ENCODE results near the gene MPPED1.

The MPPED1 gene

DNA sequence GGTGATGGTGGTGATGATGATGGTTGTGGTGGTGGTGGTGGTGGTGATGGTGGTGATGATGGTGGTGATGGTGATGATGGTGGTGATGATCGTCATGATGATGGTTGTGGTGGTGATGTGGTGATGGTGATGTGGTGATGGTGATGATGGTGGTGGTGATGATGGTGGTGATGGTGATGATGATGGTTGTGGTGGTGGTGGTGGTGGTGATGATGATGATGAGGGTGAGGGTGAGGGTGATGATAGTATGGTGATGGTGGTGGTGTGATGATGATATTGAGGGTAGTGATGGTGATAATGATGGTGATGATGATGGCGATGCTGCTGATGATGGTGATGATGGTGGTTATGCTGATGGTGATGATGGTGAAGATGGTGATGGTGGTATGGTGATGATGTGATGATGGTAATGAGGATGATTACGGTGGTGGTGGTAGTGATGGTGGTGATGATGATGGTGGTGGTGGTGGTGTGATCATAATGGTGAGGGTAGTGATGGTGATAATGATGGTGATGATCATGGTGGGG is 63.8 kb downstream of the MPPED1 start:
- no peak overlapping the region for H3K27ac ChIP-seq
- TF ChIP-seq POLR2AphosphoS5 (IDR thresholded peaks at IDR 0.05; ENCODE audit: borderline replicate concordance, low read depth, low read length) = no peak
- no peak for TF ChIP-seq FOXP2 (optimal IDR thresholded peaks at IDR 0.05; ENCODE audit: control extremely low read depth, extremely low read length, insufficient read depth)
- TF ChIP-seq EZH2 (IDR thresholded peaks at IDR 0.05) = no peak
- no peak overlapping the region for H3K9ac ChIP-seq (ENCODE audit: insufficient read length)
- H3K4me3 ChIP-seq = no peak overlapping the region
- no peaks in the 10 kb centered on the region for H3K9me3 ChIP-seq (ENCODE audit: low read depth, low read length)
- H3K36me3 ChIP-seq (ENCODE audit: insufficient read depth, low read length) = no peaks in the 10 kb centered on the region
- no peak for DNase-seq (ENCODE audit: low read depth, low spot score)

- Histone ChIP-seq H3K4me3 (no peak overlapping the region), H3K27ac (no peak overlapping the region), H3K9ac (ENCODE audit: insufficient read length) (no peak overlapping the region), H3K9me3 (ENCODE audit: low read depth, low read length) (no peaks in the 10 kb centered on the region), H3K36me3 (ENCODE audit: insufficient read depth, low read length) (no peaks in the 10 kb centered on the region)
- TF ChIP-seq FOXP2 (optimal IDR thresholded peaks at IDR 0.05; ENCODE audit: control extremely low read depth, extremely low read length, insufficient read depth) (no peak), EZH2 (IDR thresholded peaks at IDR 0.05) (no peak), POLR2AphosphoS5 (IDR thresholded peaks at IDR 0.05; ENCODE audit: borderline replicate concordance, low read depth, low read length) (no peak)
- DNase-seq (ENCODE audit: low read depth, low spot score) = no peak
These were observed 64.5 kb downstream of the MPPED1 start for GRCh38 chr22:43476341-43476740.

DNA sequence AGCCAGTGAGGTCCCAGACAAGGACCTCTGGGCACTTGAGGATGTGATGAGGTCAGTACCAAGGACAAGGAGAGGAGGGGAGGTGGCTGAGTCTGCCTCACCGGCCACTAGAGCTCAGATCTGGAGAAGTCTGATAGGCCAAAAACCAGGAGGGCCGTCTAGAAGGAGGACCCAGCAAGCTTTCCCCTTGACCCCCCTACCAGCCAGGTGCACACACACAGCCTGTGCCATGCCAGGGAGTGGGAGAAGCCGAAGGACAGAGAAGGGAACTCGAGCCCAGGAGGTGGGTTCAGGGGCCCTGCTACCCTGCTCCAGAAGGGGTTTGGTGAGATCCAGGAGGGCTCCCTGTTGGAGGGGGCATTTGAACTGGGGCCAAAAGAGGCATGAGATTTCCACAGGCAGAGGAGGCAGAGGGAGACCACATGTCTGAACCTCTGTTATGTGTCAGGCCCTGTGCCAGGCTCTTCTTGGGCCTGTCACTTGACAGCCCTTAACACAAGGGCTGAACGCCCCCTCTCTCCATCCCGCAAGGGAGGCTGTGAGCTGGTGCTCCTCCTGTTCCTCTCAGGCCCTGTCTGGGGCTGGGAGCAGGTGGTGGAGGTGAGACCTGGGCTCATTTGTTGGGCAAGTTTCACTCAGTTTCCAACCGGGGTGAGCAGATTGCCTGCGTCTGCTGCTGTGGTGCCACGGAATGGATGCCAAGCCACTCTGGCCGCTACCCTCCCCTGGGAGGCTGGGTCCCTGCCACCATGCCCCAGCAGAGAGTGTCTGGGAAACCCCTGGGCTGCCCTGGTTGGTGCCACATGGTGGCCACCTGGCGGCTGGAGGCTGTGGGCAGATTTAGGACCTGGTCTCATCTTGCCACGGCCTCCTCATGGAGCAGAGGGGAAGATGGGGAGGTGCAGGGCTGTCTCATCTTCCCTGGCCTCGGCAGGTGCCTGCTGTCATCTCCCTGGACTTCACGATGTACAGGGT is 65.2 kb downstream of the MPPED1 start:
- DNase-seq (ENCODE audit: low read depth, low spot score) = no peak

DNA sequence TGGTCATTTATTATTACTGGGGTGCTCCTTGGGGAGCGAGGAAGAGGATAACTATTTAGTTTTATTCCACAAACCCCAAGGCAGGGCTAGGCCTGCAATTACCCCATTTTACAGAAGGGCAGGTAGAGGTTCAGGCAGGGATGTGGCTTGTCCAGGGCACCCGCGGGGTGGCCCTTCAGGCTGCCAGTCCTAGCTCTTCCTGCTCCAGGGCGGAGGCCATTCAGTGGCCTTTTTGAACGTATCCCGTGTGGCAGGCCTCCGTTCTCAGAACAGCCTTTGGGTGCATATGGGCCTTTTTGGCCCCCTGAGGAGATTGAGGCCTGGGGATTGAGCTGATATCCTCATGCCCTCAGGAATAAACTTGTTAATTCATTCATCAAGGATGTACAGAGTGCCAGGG is 66.2 kb downstream of the MPPED1 start:
- TF ChIP-seq EZH2 (IDR thresholded peaks at IDR 0.05) = no peak
- no peak for TF ChIP-seq FOXP2 (optimal IDR thresholded peaks at IDR 0.05; ENCODE audit: control extremely low read depth, extremely low read length, insufficient read depth)
- no peak for TF ChIP-seq POLR2AphosphoS5 (IDR thresholded peaks at IDR 0.05; ENCODE audit: borderline replicate concordance, low read depth, low read length)
- Histone ChIP-seq H3K9me3 (ENCODE audit: low read depth, low read length) (no peaks in the 10 kb centered on the region), H3K36me3 (ENCODE audit: insufficient read depth, low read length) (no peaks in the 10 kb centered on the region), H3K4me3 (no peak overlapping the region), H3K27ac (no peak overlapping the region), H3K9ac (ENCODE audit: insufficient read length) (no peak overlapping the region)
- DNase-seq (ENCODE audit: low read depth, low spot score) = no peak

More for the DNA sequence above, 65.2 kb downstream of the MPPED1 start:
- H3K4me3 ChIP-seq = no peak overlapping the region
- H3K27ac ChIP-seq = no peak overlapping the region
- no peak overlapping the region for H3K9ac ChIP-seq (ENCODE audit: insufficient read length)
- no peaks in the 10 kb centered on the region for H3K36me3 ChIP-seq (ENCODE audit: insufficient read depth, low read length)
- no peaks in the 10 kb centered on the region for H3K9me3 ChIP-seq (ENCODE audit: low read depth, low read length)
- TF ChIP-seq FOXP2 (optimal IDR thresholded peaks at IDR 0.05; ENCODE audit: control extremely low read depth, extremely low read length, insufficient read depth) (no peak), POLR2AphosphoS5 (IDR thresholded peaks at IDR 0.05; ENCODE audit: borderline replicate concordance, low read depth, low read length) (no peak), EZH2 (IDR thresholded peaks at IDR 0.05) (no peak)

DNA sequence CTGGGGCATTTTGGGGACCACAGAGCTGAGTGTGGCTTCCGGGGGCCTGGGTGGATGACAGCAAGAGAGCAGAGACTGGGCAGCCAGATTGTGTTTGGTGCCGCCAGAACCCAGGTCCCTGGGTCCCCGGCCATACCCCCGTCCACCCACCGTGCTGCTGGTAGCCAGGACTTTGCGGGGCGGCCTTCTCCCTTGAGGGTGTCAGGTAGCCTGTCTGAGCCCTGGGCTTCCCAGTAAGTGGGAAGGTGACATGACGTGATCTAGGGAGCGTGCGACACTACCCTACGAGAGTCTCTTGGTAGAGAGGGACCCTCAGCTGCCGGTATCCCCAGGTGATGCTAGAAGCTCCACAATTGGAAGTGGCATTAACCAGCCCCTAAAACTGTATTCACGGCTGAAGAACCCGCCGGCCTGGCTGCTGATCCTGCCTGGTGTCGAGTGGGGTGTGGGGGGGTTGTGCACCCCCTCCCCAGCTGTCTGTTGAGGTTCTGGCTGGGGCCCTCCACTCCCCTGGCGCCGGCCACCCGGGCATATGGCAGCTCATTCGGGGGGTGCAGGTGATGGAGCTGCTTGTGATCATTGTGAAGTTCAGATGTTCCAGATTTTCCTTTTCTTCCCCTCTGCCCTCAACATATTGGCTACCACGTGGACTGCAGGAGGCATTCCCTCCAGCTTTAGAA is 66.9 kb downstream of the MPPED1 start:
- Histone ChIP-seq H3K9ac (ENCODE audit: insufficient read length) (no peak overlapping the region), H3K27ac (no peak overlapping the region), H3K36me3 (ENCODE audit: insufficient read depth, low read length) (no peaks in the 10 kb centered on the region), H3K4me3 (no peak overlapping the region), H3K9me3 (ENCODE audit: low read depth, low read length) (no peaks in the 10 kb centered on the region)
- TF ChIP-seq FOXP2 (optimal IDR thresholded peaks at IDR 0.05; ENCODE audit: control extremely low read depth, extremely low read length, insufficient read depth) (no peak), EZH2 (IDR thresholded peaks at IDR 0.05) (no peak), POLR2AphosphoS5 (IDR thresholded peaks at IDR 0.05; ENCODE audit: borderline replicate concordance, low read depth, low read length) (no peak)
- DNase-seq (ENCODE audit: low read depth, low spot score) = no peak

GRCh38 chr22:43479301-43479950 is 67.6 kb downstream of the MPPED1 start:
- no peaks in the 10 kb centered on the region for H3K9me3 ChIP-seq (ENCODE audit: low read depth, low read length)
- H3K36me3 ChIP-seq (ENCODE audit: insufficient read depth, low read length) = no peaks in the 10 kb centered on the region
- no peak overlapping the region for H3K27ac ChIP-seq
- H3K4me3 ChIP-seq = no peak overlapping the region
- DNase-seq (ENCODE audit: low read depth, low spot score) = no peak
- no peak overlapping the region for H3K9ac ChIP-seq (ENCODE audit: insufficient read length)
- TF ChIP-seq POLR2AphosphoS5 (IDR thresholded peaks at IDR 0.05; ENCODE audit: borderline replicate concordance, low read depth, low read length) (no peak), FOXP2 (optimal IDR thresholded peaks at IDR 0.05; ENCODE audit: control extremely low read depth, extremely low read length, insufficient read depth) (no peak), EZH2 (IDR thresholded peaks at IDR 0.05) (no peak)

- Histone ChIP-seq H3K9me3 (ENCODE audit: low read depth, low read length) (no peaks in the 10 kb centered on the region), H3K27ac (no peak overlapping the region), H3K36me3 (ENCODE audit: insufficient read depth, low read length) (no peaks in the 10 kb centered on the region), H3K4me3 (no peak overlapping the region), H3K9ac (ENCODE audit: insufficient read length) (no peak overlapping the region)
- no peak for TF ChIP-seq POLR2AphosphoS5 (IDR thresholded peaks at IDR 0.05; ENCODE audit: borderline replicate concordance, low read depth, low read length)
- no peak for TF ChIP-seq FOXP2 (optimal IDR thresholded peaks at IDR 0.05; ENCODE audit: control extremely low read depth, extremely low read length, insufficient read depth)
- no peak for DNase-seq (ENCODE audit: low read depth, low spot score)
These were observed 68.1 kb downstream of the MPPED1 start for GRCh38 chr22:43479962-43480361.
